Measurements from ENCODE around the gene NRXN3. TPM values are rescaled to one million over a fixed set of nuclear protein-coding genes. Genes with fewer than 3 reads are reported as not detected.

The NRXN3 gene
- total and polyA plus RNA-seq, 11 donors = 0.19 to 2.2 (median 1.1) TPM

- intact Hi-C loops (cut with DNase I) = no loop called here
- no peak for DNase-seq
- no peak for ATAC-seq
- no peak overlapping the region for H3K4me3 ChIP-seq
- H3K36me3 ChIP-seq = no peaks in the 10 kb centered on the region
- WGBS, 4 donors = 66 to 75% (median 68%) methylated on average over 2 of the region's 2 CpGs
- no peaks in the 10 kb centered on the region for H3K27me3 ChIP-seq
- TF ChIP-seq CTCF (IDR thresholded peaks at IDR 0.05) (no peak), POLR2A (IDR thresholded peaks at IDR 0.05) (no peak)
- H3K4me1 ChIP-seq = no peaks in the 10 kb centered on the region
- H3K27ac ChIP-seq = no peak overlapping the region
- H3K9me3 ChIP-seq = no peaks in the 10 kb centered on the region
Observed at GRCh38 chr14:78637489-78637888, 467.3 kb downstream of the NRXN3 start.

DNA sequence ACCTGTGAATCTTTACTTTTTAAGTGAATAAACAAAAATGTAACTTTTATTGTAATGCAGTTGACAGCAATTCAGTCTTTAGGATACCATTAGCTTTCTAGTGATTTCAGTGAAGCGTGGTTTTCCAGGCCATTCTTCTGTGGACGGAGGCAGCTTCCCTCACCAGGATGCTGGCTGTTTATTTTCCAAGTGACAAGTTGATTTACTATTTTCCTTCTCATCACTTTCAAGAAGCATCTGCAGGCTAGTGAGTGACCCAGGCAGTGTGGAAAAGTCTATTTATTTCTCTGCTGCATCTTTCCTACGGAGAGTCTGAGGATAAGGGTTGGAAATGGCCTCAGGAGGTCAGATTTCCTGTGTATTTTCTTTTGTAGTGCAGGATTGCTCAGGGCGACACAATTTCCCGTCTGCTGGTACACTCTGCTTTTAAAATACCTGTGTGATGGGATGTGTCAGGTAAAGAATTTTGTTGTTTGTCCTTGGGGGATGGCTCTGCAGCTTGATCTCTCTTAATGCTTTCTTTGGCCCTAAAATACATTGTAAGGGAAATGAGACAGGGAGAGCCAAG is 467.8 kb downstream of the NRXN3 start:
- H3K9me3 ChIP-seq = no peaks in the 10 kb centered on the region
- no peaks in the 10 kb centered on the region for H3K27me3 ChIP-seq
- DNase-seq (no peak), ATAC-seq (no peak)
- intact Hi-C loops (cut with DNase I) = no loop called here
- TF ChIP-seq CTCF (IDR thresholded peaks at IDR 0.05) = no peak
- no peak for TF ChIP-seq POLR2A (IDR thresholded peaks at IDR 0.05)
- H3K4me3 ChIP-seq = no peak overlapping the region
- no peak overlapping the region for H3K27ac ChIP-seq
- H3K36me3 ChIP-seq = no peaks in the 10 kb centered on the region
- H3K4me1 ChIP-seq = no peaks in the 10 kb centered on the region
- 29 to 44% (median 39%) methylated on average over 5 of the region's 5 CpGs for WGBS, 4 donors

GRCh38 chr14:78638926-78639325 is 468.8 kb downstream of the NRXN3 start:
- Histone ChIP-seq H3K27me3 (no peaks in the 10 kb centered on the region), H3K36me3 (no peaks in the 10 kb centered on the region), H3K27ac (no peak overlapping the region), H3K4me3 (no peak overlapping the region), H3K4me1 (no peaks in the 10 kb centered on the region), H3K9me3 (no peaks in the 10 kb centered on the region)
- TF ChIP-seq CTCF (IDR thresholded peaks at IDR 0.05) = no peak
- TF ChIP-seq POLR2A (IDR thresholded peaks at IDR 0.05) = no peak
- intact Hi-C loops (cut with DNase I) = no loop called here
- DNase-seq = no peak
- WGBS, 4 donors = 37 to 61% (median 50%) methylated on average over 3 of the region's 3 CpGs
- ATAC-seq = no peak

DNA sequence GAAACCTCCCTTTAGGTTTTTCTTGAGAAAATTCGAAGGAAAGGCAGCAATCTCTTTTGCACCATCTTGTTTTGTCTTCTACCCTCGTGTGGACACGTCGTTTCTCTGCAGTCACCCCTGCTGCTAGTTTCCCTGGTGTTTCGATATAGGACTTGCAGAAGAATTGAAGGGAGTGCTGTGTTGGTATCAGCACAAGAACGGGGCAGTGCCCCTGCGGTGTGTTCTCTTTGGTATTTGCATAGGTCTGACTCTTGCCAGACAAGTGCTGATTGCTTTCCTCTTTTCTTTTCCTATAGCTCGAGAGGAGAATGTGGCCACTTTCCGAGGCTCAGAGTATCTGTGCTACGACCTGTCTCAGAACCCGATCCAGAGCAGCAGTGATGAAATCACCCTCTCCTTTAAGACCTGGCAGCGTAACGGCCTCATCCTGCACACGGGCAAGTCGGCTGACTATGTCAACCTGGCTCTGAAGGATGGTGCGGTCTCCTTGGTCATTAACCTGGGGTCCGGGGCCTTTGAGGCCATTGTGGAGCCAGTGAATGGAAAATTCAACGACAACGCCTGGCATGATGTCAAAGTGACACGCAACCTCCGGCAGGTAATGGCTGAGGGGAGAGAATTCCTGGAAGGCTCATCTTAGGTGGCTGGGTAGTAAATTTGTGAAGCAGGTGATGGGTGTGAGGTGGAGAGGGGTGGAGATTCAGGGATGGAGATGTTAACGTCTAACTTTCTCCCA is 474.8 kb downstream of the NRXN3 start:
- H3K4me1 ChIP-seq = no peaks in the 10 kb centered on the region
- ATAC-seq (no peak), DNase-seq (no peak)
- H3K27ac ChIP-seq = no peak overlapping the region
- no peak overlapping the region for H3K4me3 ChIP-seq
- intact Hi-C loops (cut with DNase I) = no loop called here
- no peaks in the 10 kb centered on the region for H3K36me3 ChIP-seq
- H3K27me3 ChIP-seq = no peaks in the 10 kb centered on the region
- TF ChIP-seq POLR2A (IDR thresholded peaks at IDR 0.05) (no peak), CTCF (IDR thresholded peaks at IDR 0.05) (no peak)
- 62 to 66% (median 66%) methylated on average over 22 of the region's 22 CpGs for WGBS, 4 donors
- no peaks in the 10 kb centered on the region for H3K9me3 ChIP-seq

All from heart left ventricle (tissue), 16 donors.